ENCODE data around the gene QSOX2.

The QSOX2 gene

DNA sequence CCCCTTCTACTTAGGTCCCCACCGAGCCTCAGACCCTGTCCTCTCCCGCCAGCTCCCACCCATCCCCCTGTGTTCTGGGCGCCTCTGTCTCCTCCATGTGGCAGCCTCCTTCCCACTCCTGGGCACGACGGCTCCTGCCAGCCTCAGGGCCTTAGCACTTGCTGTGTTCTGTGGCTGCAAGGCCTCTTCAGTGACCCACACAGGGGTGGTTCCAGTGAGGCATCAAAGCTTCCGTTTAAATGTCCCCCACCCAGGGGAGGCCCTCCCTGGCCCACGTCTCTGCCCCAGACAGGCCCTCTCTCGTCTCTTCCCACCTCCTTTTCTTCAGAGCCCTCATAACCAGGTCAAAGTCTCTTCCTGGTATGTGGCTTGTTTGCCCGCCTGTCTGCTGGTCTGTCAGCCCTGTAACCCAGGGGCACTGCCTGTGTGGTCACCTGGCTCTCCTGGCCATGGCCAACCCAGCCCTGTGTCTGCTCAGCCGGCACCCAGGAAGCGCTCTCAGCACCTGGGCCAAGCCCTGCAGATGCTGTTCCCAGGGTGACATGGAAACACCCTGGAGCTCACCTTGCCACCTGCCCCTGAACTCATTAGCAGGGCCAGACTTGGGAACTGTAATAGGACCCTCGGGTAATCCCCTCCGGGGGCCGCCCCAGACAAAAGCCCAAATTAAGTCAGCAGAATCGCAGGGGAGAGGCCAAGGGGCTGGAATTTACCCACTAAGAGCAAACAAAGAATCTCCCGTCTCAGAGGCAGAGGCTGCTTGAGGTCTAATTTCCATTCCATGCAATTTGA lies 74.4 kb downstream of the QSOX2 start (continued):
- TF ChIP-seq, protein P1, sequence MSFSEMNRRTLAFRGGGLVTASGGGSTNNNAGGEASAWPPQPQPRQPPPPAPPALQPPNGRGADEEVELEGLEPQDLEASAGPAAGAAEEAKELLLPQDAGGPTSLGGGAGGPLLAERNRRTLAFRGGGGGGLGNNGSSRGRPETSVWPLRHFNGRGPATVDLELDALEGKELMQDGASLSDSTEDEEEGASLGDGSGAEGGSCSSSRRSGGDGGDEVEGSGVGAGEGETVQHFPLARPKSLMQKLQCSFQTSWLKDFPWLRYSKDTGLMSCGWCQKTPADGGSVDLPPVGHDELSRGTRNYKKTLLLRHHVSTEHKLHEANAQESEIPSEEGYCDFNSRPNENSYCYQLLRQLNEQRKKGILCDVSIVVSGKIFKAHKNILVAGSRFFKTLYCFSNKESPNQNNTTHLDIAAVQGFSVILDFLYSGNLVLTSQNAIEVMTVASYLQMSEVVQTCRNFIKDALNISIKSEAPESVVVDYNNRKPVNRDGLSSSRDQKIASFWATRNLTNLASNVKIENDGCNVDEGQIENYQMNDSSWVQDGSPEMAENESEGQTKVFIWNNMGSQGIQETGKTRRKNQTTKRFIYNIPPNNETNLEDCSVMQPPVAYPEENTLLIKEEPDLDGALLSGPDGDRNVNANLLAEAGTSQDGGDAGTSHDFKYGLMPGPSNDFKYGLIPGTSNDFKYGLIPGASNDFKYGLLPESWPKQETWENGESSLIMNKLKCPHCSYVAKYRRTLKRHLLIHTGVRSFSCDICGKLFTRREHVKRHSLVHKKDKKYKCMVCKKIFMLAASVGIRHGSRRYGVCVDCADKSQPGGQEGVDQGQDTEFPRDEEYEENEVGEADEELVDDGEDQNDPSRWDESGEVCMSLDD (tag by site-specific recombination; IDR thresholded peaks at IDR 0.05) = no peak
- TF ChIP-seq ZNF792 (tag by site-specific recombination; IDR thresholded peaks at IDR 0.05) (no peak), PRDM1 (tag by site-specific recombination; IDR thresholded peaks at IDR 0.05) (no peak), ZNF658 (tag by site-specific recombination; IDR thresholded peaks at IDR 0.05) (no peak), ZNF623 (tag by site-specific recombination; IDR thresholded peaks at IDR 0.05) (peak; percentile 94), GLIS1 (tag by site-specific recombination; IDR thresholded peaks at IDR 0.05) (peak; percentile 90), PBX3 (CRISPR knock-in tag; IDR thresholded peaks at IDR 0.05) (no peak), ZXDB (tag by site-specific recombination; IDR thresholded peaks at IDR 0.05) (no peak), BCL11B (tag by site-specific recombination; IDR thresholded peaks at IDR 0.05; ENCODE audit: low read depth) (no peak), YY2 (tag by site-specific recombination; IDR thresholded peaks at IDR 0.05) (no peak), ZNF555 (tag by site-specific recombination; conservative IDR thresholded peaks at IDR 0.05) (no peak)

DNA sequence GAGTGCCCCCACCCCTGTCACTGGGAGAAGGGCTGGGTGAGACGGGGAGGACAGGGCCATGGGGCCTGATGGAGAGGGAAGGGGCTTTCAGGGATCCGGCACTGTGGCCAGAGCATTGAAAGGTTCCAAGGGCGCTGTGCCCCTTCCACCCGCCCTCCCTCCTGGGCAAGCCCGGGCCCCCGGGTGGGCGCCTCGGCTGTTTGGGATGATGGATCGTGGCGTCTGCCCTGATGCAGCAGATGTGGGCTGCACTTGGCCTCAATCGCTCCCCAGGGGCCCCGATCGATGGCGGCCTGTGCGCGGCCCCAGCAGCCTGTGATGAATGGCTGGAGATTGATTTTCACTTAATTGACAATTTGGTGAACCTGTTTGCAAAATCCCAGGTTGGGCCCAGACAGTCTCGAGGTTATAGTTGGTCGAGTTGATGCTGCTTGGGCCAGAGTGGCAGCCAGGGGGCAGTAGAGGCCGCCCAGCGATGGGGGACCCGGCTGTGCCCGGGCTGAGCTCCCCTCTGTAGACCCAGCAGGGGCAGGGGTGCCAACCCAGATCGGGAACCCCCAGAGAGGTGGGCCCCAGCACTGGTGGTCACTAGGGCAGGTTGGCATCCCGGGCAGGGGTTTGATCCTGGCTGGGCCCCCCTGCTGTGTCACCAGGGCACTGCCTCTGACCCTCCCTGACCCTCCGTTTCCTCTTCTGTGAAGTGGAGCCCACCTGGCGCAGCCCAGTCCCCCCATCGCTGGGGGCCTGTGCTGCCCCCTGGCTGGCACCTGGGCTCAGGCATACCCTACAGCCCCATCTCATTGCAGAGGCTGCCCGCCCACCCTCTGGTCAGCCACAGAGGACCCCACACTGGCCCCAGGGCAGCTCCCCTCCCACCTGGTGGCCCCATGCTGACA lies 75.4 kb downstream of the QSOX2 start:
- no peaks in the 10 kb centered on the region for H3K36me3 ChIP-seq (ENCODE audit: control insufficient read depth in 2 of 2, insufficient read depth in 1 of 2, low read length in 2 of 2)
- H3K4me1 ChIP-seq (ENCODE audit: control insufficient read depth, insufficient read depth, low read length) = peaks cover 4% of the 10 kb centered on the region; the same call in 1 of the 2 replicates
- no peak overlapping the region for H3K27ac ChIP-seq (ENCODE audit: extremely low read depth, low read depth, low read length)
- H3K9me3 ChIP-seq (ENCODE audit: control insufficient read depth, insufficient read depth, low read depth, low read length) = no peaks in the 10 kb centered on the region
- ChIA-PET CTCF (interaction anchor here (0.5 to 4.4 kb wide), 25 partner anchors 8 to 1923 kb away, joined by 3 to 39 read pairs (median 5); no protein-coding TSS in a partner anchor), POLR2A (no interaction called here)
- no peak overlapping the region for H3K4me3 ChIP-seq (ENCODE audit: low read depth, low read length)
- no peak for TF ChIP-seq ZNF585B (tag by site-specific recombination; IDR thresholded peaks at IDR 0.05)
- TF ChIP-seq TCF7L2 (IDR thresholded peaks at IDR 0.05; ENCODE audit: borderline replicate concordance, low read depth, low read length) = no peak
- TF ChIP-seq ZNF155 (tag by site-specific recombination; IDR thresholded peaks at IDR 0.05) = no peak
- no peak for TF ChIP-seq ZNF23 (tag by site-specific recombination; IDR thresholded peaks at IDR 0.05; ENCODE audit: borderline replicate concordance)
- no peak for TF ChIP-seq ZNF843 (tag by site-specific recombination; IDR thresholded peaks at IDR 0.05)
- no peak for TF ChIP-seq FEZF1 (tag by site-specific recombination; IDR thresholded peaks at IDR 0.05)
- no peak for TF ChIP-seq ZNF302 (tag by site-specific recombination; IDR thresholded peaks at IDR 0.05; ENCODE audit: low read depth)
- no peak for TF ChIP-seq SCRT2 (tag by site-specific recombination; IDR thresholded peaks at IDR 0.05)
- no peak for TF ChIP-seq ZNF626 (tag by site-specific recombination; IDR thresholded peaks at IDR 0.05)
- TF ChIP-seq ZNF473 (tag by site-specific recombination; IDR thresholded peaks at IDR 0.05) = no peak
- 0 out of 2 replicates have a peak, but pooled peaks have one; percentile 37 for TF ChIP-seq KLF17 (tag by site-specific recombination; IDR thresholded peaks at IDR 0.05)
- no peak for TF ChIP-seq ZNF2 (tag by site-specific recombination; IDR thresholded peaks at IDR 0.05)
- TF ChIP-seq ZNF366 (tag by site-specific recombination; conservative IDR thresholded peaks at IDR 0.05) = no peak
- TF ChIP-seq SP3 (tag by site-specific recombination; IDR thresholded peaks at IDR 0.05) = no peak
- TF ChIP-seq ZFHX2 (tag by site-specific recombination; conservative IDR thresholded peaks at IDR 0.05) = no peak
- no peak for TF ChIP-seq HOXD13 (CRISPR knock-in tag; IDR thresholded peaks at IDR 0.05; ENCODE audit: borderline replicate concordance)
- no peak for TF ChIP-seq ZNF677 (tag by site-specific recombination; IDR thresholded peaks at IDR 0.05)
- TF ChIP-seq ZNF571 (tag by site-specific recombination; IDR thresholded peaks at IDR 0.05) = no peak
- TF ChIP-seq ZNF174 (tag by site-specific recombination; IDR thresholded peaks at IDR 0.05) = no peak
- TF ChIP-seq ZNF654 (tag by site-specific recombination; IDR thresholded peaks at IDR 0.05; ENCODE audit: low read depth) = peak; percentile 42
- no peak for TF ChIP-seq ZNF629 (tag by site-specific recombination; IDR thresholded peaks at IDR 0.05)
- TF ChIP-seq YY2 (tag by site-specific recombination; IDR thresholded peaks at IDR 0.05) = no peak
- no peak for TF ChIP-seq ZNF146 (tag by site-specific recombination; IDR thresholded peaks at IDR 0.05)

Data from HEK293 (cell line).